GM21786 (cell line): ENCODE results near the gene ZNF773.
"Not testable (repeated sequence)": the region's sequence is repeated elsewhere in the genome, so short reads cannot be mapped to it uniquely, and the experiment has no call there.

Source experiments
- ATAC-seq: cut with Tn5 transposase; IDR thresholded peaks from one replicate; pipeline ENCODE4 v1.9.1; 2021; ENCODE audit not compliant: unreplicated experiment

The ZNF773 gene

GRCh38 chr19:57499680-57500395 is at the start of gene ZNF773:
Gene ZNF773, plus strand, starts transcription at chr19:57499938. Its CDS starts 143 bp downstream, at chr19:57500081.
- peak; percentile 97 for ATAC-seq

GRCh38 chr19:57452307-57452706 is 47.4 kb upstream of the ZNF773 start:
- ATAC-seq = no peak

- ATAC-seq = no peak
These were observed 33.9 kb upstream of the ZNF773 start for GRCh38 chr19:57465680-57466381.

DNA sequence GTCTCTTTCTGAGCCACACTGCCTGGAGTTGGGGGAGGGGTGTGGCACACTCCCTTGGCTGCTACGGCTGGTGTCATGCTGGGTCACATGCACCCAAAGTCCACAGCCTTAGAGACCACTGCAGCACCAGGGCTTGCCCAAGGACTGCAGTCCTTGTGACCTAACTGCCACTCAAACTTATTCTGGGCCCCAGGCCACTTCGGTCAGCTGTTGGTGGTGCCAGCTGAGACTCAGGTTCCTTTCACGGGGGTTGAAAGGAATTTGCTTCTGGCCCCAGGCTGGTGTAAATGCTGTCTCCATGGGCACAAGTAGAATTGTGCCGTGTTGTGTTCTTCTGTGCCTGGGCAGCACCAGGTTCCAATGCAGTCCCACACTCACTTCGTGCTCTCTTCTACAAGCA is 33.2 kb upstream of the ZNF773 start:
- ATAC-seq = no peak

DNA sequence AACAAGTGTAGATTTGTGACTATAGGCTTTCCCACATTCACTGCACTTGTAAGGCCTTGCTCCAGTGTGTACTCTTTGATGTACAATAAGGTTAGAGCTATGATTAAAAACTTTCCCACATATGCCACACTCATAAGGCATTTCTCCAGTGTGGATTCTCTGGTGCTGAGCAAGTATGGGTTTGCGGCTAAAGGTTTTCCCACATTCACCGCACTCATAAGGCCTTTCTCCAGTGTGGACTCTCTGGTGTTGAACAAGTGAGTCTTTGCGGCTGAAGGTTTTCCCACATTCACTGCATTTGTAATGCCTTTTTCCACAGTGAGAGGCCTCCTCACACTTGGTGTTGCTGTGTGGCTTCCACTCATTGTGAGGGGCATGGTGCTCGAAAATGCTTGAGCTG is 26.1 kb upstream of the ZNF773 start:
- ATAC-seq = no peak

DNA sequence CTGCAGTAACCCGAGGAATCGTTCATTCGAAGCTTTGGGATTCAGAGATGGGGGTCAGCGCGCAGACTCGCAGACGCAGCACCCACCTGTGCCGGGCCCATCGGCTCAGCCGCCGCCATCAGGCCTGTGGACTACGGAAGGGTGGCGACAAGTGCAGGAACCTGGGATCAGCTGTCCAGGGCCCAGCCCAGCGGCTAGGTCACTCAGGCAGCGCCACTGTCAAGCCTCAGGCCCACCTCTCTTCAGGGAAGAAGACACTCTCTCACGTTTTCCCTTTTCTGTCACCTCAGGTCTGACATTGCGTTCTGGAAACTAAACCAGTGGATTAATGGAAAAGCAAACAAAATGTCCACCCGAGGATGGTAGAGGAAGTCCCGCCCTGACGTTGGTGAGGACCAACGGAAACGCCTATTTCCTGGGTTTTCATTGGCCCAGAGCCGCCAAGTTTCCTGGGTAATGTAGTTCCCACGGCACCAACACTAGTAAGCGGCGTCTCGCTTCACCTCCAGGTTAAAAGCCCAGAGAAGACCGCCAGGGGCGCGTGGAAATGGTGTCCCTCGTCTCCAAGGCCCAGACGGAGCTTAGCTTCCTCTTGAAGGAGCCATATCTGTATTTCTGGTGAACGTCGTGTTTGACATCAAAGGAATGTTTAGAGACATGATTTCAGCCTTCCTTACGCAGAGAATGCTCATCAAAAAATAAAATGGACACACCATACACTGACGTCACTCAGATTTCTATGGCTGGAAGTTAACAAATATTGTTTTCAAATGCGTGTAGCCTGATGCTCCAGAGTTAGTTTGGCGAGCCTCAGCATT is 22.3 kb upstream of the ZNF773 start, which contains the start of gene ZNF772:
Gene ZNF772, minus strand, starts transcription at position 376 of the 818 bp plus-strand sequence. Its CDS starts 257 bp downstream, at position 119.
- peak; percentile 97 for ATAC-seq

GRCh38 chr19:57487477-57488298 is 12.1 kb upstream of the ZNF773 start, which contains the start of gene ZNF419:
Gene ZNF419, plus strand, starts transcription at chr19:57487750. Its CDS starts 201 bp downstream, at chr19:57487951.
- peak; percentile 95 for ATAC-seq

GRCh38 chr19:57488299-57488644 is 11.5 kb upstream of the ZNF773 start:
- ATAC-seq = not testable (repeated sequence)

- not testable (repeated sequence) for ATAC-seq
These were observed 432 bp upstream of the ZNF773 start for GRCh38 chr19:57499332-57499679.

- ATAC-seq = not testable (repeated sequence)
These were observed 662 bp downstream of the ZNF773 start for GRCh38 chr19:57500400-57500799.

DNA sequence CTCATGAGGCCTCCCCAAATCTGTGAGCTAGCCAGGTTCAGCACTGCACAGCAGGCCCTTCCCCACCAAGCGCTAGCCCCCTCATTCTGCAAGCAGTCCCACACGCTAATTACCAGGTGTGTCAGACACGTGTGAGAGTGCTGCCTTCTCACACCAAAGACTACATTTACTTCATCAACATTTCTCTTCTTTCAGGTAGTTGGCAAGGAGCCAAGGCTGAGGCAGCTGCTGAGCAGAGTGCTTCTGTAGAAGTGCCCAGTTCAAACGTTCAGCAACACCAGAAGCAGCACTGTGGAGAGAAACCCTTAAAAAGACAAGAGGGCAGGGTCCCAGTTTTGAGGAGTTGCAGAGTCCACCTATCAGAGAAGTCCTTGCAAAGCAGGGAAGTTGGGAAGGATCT is 6.4 kb downstream of the ZNF773 start:
- ATAC-seq = no peak

- ATAC-seq = no peak
These were observed 11.7 kb downstream of the ZNF773 start for GRCh38 chr19:57511484-57511883.

DNA sequence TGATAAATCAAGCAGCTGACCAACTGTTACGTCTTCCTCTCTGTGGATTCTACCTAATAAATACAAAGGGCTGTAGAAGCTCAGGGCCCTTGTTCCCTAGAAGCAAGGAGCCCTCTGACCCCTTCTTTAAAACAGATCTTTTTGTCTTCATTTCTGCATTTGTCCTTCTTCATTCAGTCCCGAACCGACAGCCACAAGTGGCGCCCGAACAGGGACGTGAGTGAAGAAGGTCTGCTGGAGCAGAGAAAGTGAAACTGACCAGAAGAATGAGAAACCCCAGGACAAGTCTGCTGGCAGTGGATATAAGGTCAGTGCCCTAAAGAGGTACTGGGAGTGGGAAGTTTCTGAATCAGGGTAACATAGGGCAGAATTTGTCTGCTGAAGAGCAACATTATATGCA is 13.1 kb downstream of the ZNF773 start:
- no peak for ATAC-seq

GRCh38 chr19:57515255-57515654 is 15.5 kb downstream of the ZNF773 start:
- ATAC-seq = no peak

GRCh38 chr19:57518021-57518420 is 18.3 kb downstream of the ZNF773 start:
- ATAC-seq = not testable (repeated sequence)

DNA sequence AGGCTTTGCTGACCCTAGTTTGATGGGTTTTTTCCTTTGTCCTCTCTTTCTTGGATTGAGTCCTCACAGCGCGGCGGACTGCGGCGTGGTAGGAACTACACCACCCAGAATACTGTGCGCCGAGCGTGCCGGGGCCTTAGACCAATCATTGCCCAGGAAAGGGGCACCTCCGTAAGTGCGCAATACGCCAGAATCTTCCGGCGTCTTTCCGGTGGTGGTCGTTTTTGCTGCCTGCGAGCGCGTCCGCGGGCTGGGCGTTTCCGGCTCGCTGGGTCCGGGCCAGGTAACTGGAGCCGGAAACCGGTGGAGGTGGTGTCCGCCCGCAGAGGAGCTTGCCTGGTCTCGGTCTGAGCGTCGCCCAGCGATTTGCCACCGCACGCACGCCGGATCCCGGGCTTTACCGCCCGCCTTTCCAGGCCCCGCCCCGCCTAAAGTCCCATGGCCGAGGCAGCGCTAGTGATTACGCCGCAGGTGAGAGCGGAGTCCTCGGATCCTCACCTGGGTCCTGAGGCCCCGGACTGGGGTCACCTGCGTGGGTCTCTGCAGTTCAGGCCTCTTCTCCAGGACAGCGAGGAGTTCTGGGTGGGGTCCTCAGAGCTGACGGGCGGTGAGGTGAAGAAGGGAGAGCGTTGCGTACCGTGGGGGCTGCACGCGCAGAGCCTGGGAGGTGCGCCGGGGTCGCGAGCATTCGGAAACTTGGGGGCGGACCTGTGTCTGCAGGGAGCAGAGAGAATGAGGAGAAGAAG is 27.6 kb downstream of the ZNF773 start, which contains the start of gene ZNF549:
Gene ZNF549, plus strand, starts transcription at position 221 of the 746 bp plus-strand sequence. Its CDS starts 218 bp downstream, at position 439.
- ATAC-seq = peak; percentile 97

DNA sequence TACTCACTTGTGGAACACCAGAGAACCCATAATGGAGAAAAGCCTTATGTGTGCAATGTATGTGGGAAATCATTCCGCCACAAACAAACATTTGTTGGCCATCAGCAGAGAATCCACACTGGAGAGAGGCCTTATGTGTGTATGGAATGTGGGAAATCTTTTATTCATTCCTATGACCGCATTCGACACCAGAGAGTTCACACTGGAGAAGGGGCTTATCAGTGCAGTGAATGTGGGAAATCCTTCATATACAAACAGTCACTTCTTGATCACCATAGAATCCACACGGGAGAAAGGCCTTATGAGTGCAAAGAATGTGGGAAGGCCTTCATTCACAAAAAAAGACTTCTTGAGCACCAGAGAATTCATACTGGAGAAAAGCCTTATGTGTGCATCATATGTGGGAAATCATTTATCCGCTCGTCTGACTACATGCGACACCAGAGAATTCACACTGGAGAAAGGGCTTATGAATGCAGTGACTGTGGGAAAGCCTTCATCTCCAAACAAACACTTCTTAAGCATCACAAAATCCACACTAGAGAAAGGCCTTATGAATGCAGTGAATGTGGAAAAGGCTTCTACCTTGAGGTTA is 38.3 kb downstream of the ZNF773 start:
- no peak for ATAC-seq

DNA sequence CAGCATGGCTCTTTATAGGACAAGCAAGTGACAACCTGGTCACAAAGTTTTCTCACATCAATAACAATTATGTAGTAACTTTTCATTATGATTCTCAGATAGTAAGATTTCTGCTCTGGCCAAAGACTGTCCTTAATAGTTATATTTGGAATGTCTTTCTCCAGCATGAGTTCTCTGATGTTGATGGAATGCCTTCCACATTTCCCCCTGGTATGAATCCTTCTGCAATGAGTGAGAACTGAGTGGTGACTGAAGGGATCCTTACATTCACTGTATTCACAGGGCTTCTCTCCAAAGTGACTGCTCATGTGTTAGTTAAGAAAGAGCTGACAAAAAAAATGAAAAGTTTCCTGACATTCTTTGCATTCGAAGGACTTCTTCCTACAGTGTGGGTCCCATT is 46.8 kb downstream of the ZNF773 start:
- ATAC-seq = no peak

DNA sequence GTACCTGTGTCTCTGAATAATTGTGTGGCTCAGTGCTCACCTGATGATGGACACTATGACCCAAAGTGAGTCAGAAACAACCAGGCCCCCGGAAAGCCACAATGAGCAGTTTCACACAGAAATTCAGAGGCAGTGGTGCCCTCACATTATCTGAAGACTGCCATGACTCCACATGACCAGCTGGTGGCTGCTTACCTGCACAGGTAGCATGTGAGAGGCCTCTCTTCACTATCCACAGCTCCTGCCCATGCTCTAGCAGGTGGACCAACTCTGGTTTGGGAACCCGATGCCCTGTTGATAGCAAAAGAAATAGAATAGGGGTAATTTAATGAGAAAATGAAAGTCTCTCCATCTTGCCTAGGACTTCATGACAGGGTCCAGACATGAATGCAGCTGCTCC is 52.7 kb downstream of the ZNF773 start:
- no peak for ATAC-seq
